Stimulated activated CD8-positive, alpha-beta memory T cell treated with anti-CD3 and anti-CD28 coated beads, Interleukin-15, amount 100 ng/mL, for 48 hours (primary cell): ENCODE data around the gene GRB10.

ENCODE experiments used
- DNase-seq, 2 donors: peaks; one replicate each; pipeline ENCODE4 v3.0.0-alpha.2; 2020; ENCODE audit warnings: low read depth in 2 of 2

The GRB10 gene

GRCh38 chr7:50634378-50634777, 148.3 kb downstream of the GRB10 start:
- DNase-seq: no peak

GRCh38 chr7:50633414-50633710, 149.3 kb downstream of the GRB10 start:
- no peak for DNase-seq

- no peak for DNase-seq
Observed at GRCh38 chr7:50632561-50633413, 149.9 kb downstream of the GRB10 start.

DNA sequence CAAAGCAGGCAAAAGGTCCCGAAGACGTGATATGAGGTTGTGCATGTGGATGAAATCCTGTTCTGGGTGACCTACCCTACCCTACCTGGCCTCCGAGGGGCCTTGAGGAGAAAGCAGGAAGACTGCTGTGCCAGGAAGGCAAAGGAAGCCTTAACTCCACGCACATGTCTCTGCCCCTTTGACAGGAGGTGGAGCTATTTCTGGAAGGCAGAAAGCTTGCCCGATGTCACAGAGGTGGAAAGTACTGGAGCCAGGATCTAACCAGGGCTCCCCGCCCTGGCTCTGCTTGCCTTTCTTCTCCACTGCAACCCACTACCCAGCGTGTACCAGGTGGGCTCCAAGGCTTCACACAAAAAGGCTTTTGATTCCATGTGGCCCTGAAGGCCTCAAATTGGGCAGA, 151.1 kb downstream of the GRB10 start:
- DNase-seq: no peak

GRCh38 chr7:50631100-50631499, 151.6 kb downstream of the GRB10 start:
- no peak for DNase-seq

- DNase-seq: no peak
Observed at GRCh38 chr7:50629238-50629901, 153.3 kb downstream of the GRB10 start.

DNA sequence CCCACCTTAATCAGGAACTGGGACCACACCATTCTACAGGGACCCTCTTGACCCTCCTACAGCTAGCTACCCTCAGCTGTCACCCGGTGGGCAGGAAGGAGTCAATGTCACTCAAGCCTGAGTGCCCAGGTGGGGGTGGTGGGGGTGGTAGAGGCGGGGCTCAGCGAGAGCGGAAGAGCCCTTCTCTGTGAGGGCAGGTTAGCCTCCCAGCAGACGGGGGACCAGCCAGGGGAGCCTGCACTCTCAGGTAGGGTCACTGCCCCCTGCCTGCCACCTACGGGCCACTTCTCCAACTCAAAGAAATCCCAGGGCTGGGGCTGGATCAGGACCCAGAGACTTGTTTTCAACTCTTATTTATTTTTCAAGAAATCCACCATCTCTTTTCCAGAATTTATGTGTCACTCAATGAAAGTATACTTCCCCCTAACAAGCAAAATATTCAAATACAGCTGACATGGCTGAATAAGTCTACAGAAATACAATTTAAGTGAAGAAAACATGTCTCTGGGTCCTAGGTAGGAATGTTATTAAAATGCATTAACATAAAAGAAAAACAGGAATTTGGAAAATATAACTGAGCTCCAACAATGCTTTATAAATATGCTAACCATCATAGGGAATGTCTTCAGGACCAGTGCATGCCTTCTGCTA, 154.1 kb downstream of the GRB10 start:
- no peak for DNase-seq

DNA sequence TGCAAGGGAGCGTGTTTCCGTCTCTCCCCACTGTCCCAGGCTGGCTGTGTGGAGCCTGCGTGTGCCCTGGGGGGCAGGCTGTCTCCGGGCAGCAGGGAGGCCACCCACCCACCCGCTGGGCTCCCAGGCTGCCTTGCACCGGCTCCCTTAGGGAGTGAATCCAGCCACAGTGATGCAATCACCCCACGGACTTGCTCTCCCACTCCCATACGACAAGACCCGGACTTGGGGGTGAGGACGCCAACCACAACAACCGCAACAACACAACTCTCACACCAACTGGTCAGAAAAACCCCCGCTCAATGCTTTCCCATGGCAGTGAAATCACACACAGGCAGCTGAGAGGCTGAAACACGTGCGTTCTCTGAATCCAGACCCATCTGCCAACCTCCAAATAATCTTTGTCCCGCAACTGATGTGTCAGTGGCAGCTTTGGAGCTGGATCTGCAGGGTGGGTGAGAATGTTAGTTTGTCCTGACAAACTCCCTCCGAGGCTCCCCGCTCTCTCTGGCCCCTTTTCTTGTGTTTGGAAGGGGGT, 154.8 kb downstream of the GRB10 start:
- no peak for DNase-seq

DNA sequence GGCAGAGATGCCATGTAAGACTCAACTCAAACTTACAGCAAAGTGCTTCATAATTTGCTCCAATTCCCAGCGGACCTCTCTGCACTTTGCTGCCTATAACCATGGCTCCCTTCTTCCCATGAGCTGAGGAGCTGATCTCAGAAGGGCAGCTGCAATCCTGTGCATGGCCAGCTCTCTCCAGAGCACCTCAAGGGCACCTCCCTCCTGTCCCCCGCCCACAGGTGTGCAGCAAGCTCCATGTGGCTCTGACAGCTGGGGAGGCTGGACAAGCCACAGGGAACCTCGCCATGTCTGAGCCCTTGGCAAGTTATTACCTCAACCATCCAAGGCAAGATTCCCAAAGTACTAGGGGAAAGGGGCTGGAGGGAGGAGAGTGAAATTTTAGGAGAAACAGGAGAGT, 156.4 kb downstream of the GRB10 start:
- no peak for DNase-seq

GRCh38 chr7:50625360-50625759, 157.3 kb downstream of the GRB10 start:
- no peak for DNase-seq

GRCh38 chr7:50622821-50623220, 159.9 kb downstream of the GRB10 start:
- no peak for DNase-seq

GRCh38 chr7:50621973-50622490, 160.7 kb downstream of the GRB10 start:
- no peak for DNase-seq

GRCh38 chr7:50621206-50621605, 161.5 kb downstream of the GRB10 start:
- DNase-seq: no peak

DNA sequence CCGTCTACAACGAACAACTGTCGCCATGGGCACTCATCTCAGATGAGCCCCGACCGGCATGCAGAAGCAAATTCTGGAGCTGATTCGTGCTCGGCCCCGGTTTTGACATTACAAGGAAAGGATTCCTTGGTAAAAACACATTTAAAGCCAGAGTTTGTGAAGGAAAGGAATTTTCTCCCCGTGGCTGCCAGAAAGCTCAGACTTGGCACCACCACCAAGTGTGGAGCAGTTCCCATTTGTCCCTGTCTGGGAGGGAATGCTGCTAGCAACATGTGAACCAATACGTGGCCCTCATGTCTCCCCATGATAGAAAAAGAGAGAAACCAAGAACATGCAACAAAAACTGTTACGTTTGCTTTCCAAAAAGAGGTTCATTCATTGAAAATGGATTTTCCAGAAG, 162.3 kb downstream of the GRB10 start:
- no peak for DNase-seq

- no peak for DNase-seq
Observed at GRCh38 chr7:50619684-50620083, 163.0 kb downstream of the GRB10 start.

- DNase-seq: no peak
Observed at GRCh38 chr7:50618281-50618680, 164.4 kb downstream of the GRB10 start.

DNA sequence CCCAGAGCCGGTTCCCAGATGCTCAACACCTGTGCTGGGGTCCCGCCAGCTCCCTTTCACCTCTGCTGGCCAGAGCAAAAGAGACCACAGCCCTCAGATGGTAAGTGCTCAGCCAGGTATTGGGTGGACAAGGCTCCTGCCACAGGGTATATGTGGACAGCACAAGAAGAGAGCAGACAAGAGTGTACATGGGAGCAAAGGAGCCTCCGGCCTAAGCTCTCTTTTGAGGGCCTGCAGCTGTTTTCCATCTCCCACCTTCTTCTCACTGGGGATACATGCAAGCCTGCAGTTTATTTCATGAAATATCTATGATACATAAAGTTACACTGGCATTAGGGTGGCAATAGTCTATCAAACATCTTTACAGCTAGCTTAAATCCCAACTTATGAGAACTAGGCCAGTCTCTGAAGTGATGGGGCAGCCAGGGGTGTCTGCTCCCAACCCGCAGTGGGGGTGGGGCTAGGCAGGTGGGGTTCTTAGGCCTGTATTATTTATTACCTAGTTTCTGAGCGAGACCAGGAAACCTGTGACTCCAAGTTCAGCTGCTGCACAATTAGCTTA, 167.1 kb downstream of the GRB10 start:
- no peak for DNase-seq

GRCh38 chr7:50614721-50615518, 167.8 kb downstream of the GRB10 start:
- DNase-seq: no peak

- no peak for DNase-seq
Observed at GRCh38 chr7:50613473-50613872, 169.2 kb downstream of the GRB10 start.

DNA sequence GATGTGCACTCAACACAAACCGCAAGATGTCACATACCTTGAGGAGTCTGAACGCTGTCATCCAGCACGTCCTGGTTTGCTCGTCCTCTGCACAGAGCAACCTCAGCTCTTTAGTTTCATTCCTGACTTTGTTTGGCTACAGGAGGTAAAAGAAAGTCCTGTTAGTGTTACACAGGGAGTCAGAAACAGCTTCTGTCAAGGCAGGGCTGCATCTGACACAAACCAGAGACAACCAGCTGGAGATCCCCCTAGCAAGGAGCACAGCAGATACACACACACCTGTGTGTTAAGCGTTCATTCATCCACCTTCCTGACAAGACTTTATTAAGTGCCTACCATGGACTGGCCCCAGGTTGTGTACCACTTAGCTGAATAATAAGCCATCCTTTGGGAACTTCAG, 170.0 kb downstream of the GRB10 start:
- no peak for DNase-seq

DNA sequence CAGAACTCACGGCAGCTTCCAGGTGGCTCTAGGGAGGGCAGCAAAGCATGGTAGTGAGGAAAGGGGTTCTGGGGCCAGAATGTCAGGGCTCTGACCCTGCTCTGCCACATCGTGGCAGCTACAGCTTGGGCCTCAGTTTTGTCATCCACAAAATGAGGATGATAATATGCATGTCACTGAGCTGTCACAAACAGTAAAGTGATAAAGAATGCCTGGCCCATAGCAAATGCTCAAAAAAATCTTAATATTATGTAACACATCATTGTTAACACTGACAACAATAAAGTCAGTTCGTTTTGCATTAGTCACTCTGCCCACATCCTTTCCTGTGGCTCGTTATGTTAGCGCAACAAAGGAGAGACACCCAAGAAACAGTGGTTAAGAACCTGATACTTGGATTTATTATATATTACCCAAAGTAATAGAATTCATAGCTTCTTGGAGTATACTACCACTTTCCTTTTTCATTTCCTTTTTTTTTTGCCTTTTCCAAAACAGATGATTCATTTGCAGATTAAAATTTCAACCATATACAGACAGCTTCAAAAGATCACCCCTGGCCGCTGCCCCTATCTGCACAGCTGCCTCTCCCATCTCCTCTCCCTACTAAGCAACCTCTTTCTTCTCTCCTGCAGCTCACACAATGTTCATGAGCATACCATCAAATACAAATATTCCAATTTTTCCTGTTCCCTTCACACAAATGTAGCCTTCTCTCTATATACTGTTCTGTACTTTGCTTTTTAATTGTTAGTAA, 172.0 kb downstream of the GRB10 start:
- DNase-seq: peak; percentile 9 to 18
